ENCODE measurements around the gene RBM19.

RBM19 gene

GRCh38 chr12:113852695-113853490 is 113.2 kb downstream of the RBM19 start:
- DNase-seq, result no peak

DNA sequence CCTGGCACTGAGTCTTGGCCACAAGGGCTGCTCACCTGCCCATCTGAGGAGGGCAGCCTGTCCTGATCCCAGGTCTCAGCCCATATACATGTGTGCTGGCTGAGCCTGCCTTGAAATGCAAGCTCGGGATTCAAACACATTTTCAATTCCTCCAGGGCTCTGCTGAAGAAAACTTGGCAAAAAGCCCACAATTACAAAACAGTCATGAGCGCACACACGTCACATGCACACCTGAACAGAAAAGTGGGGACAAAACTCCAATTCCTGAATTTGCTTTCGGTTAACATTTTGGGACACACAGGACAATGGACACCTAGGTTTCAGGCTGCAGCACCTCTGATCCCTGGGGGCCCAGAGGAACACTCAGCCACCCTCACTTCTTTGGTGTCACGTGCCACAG is 113.9 kb downstream of the RBM19 start:
- no peak for DNase-seq

- no peak for DNase-seq
These were observed 115.6 kb downstream of the RBM19 start for GRCh38 chr12:113850309-113851056.

DNA sequence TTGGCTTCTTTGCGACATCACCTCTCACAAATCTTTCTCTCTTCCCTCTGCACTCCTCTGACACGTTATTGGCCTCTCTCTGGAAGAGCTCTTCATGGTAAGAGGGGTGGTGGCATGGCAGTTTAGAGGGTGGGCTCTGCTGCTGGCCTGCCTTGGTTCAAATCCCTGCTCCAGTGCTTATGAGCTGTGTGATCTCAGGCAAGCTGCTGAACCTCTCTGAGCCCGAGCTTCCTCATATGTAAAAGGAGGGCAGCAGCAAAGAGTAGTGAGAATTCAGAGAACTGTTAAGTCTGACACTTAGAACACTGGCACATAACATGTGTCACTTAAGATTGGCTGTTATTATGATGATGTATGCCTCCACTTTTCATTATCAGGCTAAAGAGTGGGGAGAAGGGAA is 118.3 kb downstream of the RBM19 start:
- no peak for DNase-seq

GRCh38 chr12:113846883-113847755 is 119.0 kb downstream of the RBM19 start:
- no peak for DNase-seq

DNA sequence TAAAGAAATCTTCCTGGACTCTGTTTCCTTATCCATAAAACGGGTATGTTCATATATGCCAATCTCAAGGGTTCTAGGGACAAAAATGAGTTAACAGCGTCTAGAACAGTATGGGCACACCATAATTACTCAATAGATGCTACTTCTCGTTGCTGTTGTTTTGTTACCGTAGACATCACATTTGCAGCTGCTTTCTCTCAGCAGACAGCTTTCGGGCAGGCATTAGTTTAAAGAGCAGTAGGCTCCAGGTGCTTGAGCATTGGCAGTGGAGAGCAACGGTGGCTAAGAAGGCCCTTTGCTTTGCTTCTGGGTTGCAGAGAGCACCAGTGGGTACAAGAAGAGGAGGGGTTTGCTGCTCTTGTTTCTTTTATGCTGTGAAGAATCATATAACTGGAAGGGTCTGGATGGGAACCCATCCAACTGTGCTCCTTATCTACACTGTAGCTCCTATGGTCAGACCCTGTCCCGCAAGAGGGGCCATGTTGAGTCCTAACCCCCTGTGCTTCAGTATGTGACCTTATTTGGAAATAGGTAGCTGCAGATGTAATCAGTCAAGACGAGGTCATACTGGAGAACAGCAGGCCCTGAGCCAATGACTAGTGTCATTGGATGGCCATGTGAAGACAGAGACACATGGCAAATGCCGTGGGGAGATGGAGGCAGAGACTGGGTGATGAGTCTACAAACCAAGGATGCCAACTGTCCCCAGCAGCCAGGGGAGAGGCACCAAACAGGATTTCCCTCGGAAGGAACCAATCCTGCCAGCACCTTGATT is 120.0 kb downstream of the RBM19 start:
- DNase-seq, result no peak

- no peak for DNase-seq
These were observed 121.5 kb downstream of the RBM19 start for GRCh38 chr12:113844495-113845210.

DNA sequence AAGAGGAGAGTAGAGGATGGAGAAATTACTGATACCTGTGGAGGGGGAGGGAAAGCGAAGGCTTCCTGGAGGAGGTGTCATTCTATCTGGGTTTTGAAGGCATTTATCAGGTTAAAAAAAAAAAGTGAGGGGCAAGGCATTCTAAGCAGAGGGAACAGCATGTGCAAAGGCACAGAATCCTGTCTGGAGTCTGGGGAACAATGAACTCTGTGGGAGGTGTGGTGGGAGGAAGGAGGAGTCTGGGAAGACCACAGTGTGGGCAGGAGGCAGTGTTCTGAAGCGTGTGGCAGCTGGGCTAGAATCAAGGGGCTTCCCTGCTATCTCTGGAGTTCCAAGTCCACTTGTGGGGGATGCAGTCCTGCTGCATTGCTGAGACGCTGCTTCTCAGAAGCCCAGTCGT is 123.4 kb downstream of the RBM19 start:
- no peak for DNase-seq

DNA sequence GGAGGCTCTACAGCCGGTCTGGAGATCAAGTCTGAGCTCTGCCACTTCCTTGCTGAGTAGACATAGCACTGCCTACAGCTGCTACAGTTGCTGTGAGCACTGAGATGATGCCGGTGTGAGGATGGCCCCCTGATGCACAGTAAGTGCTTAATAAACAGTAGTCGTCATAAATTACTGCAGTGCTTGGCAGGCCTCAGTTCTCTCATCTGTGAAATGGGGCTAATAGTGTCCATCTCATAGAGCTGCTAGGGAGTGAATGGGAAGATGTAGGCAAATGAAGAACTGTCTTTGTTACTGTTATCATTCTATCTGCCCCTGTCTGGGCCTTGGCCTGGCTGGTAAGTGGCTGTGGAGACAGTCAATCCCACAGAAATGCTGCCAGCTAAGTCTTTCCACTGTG is 124.3 kb downstream of the RBM19 start:
- DNase-seq, result no peak

DNA sequence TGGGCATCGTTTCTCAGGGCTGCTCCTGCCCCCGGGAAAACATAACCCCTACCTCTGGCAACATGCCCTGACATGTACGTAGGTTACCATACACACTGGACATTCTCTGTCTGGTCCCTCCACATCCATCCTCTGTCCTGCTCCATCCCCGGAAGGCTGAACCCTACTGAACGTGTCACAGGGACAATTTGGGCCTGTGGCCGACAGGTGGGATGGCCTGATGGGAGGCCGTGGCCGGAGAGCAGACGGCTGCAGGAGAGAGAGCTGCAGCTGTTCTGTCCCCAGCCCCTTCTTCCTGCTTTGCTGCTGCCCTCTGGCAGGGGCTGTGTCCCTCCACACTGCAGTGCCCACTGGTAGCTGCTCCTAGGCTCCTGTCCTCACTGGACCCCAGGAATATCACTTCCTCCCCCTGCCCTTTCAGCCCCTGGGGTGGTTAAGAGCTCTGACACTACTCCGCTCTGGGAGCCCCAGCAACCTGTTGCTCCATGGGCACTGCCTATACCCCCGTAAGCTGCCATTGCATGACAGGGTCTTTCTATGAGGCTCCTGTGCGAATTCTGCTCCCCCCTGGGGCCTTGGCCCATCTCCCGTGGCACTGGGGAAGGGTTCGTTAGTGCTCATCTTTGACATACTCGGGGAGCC is 125.6 kb downstream of the RBM19 start:
- DNase-seq, result no peak

- no peak for DNase-seq
These were observed 127.2 kb downstream of the RBM19 start for GRCh38 chr12:113838896-113839295.

- DNase-seq, result no peak
These were observed 128.4 kb downstream of the RBM19 start for GRCh38 chr12:113837528-113838296.

DNA sequence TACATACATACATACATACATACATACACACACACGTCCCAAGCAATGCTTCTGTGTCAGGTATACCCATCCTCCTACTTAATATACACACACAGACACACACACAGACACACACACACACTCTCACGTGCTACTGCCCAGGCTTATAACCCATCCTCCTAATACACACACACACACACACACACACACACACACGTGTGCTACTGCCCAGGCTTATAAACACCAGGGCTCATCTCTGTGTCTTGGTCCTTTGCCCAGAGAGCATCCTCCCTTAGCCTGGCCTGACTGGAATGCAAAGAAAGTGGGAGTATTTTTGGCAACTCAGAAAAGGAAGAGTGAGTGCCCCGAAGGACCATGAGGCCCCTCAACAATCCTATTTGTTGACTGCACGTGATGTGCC is 129.0 kb downstream of the RBM19 start:
- no peak for DNase-seq

GRCh38 chr12:113835896-113836295 is 130.2 kb downstream of the RBM19 start:
- no peak for DNase-seq

GRCh38 chr12:113835433-113835832 is 130.7 kb downstream of the RBM19 start:
- DNase-seq, result no peak

DNA sequence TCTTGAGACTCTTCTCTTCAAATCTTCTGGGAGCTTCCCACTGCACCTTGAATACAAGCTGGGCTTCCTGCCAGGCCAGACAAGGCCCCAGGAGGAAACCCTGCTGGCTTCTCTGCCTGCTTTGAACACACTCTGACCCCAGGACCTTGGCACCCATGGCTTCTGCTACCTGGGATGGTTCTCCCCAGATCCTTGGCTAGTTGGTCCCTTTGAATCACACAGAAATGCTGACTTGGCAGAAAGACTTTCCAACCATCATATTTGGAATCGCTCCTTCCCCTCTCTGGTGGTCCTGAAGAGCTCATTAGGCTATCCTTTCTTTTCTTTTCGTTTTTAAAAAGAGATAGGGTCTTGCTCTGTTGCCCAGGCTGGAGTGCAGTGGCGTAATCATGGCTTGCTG is 132.7 kb downstream of the RBM19 start:
- DNase-seq, result no peak

DNA sequence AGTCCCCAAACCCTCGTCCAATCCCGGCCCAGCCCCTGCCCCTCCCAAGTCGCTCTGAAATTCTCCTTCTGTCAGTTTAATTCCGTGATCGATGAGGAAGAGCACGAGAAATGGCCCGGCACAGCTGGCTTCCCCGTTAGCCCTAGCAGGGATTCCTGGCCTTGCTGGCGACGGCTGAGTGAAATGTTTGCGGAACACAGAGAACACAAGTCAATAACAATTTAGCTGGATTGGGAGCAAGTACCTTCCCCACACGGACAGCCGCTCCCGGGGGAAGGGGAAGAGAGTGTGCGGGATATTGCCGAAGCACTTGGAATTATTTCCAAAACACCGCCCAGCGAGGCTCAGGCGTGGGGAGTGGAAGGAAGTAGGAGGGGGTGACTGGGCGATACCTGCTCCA is 134.6 kb downstream of the RBM19 start:
- DNase-seq, result no peak

DNA sequence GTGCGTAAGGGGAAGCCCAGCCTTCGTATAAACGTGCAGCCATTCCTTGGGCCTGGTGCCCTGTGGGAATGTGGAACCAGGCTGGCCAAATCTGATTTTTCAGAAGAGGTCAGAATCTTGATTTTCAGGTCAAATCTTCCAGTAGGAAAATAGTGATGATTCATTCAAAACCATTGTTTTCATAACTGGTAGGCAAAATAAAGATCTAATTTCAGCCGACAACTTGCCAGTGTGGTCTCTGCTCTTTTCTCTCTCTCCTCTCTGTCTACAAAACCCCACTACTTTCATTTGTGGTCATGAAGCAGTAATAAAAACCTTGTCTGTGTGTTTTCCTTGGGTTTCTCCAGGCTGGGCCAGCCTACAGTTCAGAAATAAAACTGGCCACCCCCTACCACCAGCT is 135.1 kb downstream of the RBM19 start:
- DNase-seq, result no peak

- no peak for DNase-seq
These were observed 136.9 kb downstream of the RBM19 start for GRCh38 chr12:113829212-113829611.

DNA sequence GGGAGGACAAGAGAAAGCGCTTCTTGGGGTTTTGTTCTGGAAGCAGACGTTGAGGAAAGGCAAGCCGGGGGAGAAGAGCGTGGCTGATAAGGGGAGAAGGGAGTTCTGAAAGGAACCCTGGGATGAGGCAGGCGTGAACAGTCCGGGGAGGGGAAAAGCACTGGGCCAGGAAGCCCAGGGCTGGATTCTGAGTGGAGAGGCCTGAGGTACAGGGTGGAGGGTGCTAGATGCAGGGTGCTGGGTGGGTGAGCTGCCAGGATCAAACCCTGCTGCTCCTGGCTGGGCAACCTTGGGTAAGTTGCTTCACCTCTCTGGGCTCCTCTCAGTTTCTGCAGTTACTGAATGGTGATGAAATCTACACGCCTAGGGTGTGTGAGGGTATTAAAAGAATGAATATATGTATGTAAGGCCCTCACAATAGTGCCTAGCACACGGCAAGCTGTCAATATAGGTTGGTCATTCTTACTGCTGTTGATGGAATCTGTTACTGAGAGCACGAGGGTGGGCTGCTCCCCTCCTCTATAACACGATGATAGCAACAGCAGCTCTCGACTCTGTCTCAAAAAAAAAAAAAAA is 138.5 kb downstream of the RBM19 start:
- DNase-seq, result no peak

Measured in activated naive CD4-positive, alpha-beta T cell treated with Interleukin-2 at 50 U/mL for 16 hours (primary cell).